Endothelial cell of umbilical vein (primary cell): Measurements from ENCODE around the gene SDSL. TPM values are rescaled to one million over a fixed set of nuclear protein-coding genes. Genes with fewer than 3 reads are reported as not detected.

ENCODE experiments used
- BruUV-seq: library from RNA; stranded (reverse); fragments of 400-500 nt; replicated peaks from 2 replicates; lab custom pipeline; 2021; lab: Mats Ljungman, UMichigan
- CTCF ChIA-PET: fragments of 300-600, 350-600 bp; sonication (Branson Sonifier 250); formaldehyde crosslinking; loops from one replicate; lab custom pipeline; 2021; ENCODE audit warnings: antibody characterized with exemption, inconsistent platforms; lab: Charles Lee
- POLR2A ChIA-PET: fragments of 300-600, 350-600 bp; sonication (Branson Sonifier 250); formaldehyde crosslinking; loops from one replicate; lab custom pipeline; 2021; ENCODE audit warnings: antibody characterized with exemption, inconsistent platforms; lab: Charles Lee
- DNase-seq: peaks from one replicate; pipeline ENCODE4 v3.0.0-alpha.2; 2011; ENCODE audit warnings: low read depth, low spot score
- FAIRE-seq: peaks from 2 replicates; lab custom pipeline; 2011; peaks lifted over from hg19 to GRCh38; lab: Jason Lieb, UNC
- H2AFZ ChIP-seq: 2 replicates; pipeline ENCODE4 v1.6.0; 2012; ENCODE audit warnings: low read depth, low read length, control low read depth, inconsistent platforms
- H3K27ac ChIP-seq: 2 replicates; pipeline ENCODE4 v1.5.1; 2011; ENCODE audit warnings: low read depth, mild to moderate bottlenecking, control low read depth, low read length, moderate library complexity; ENCODE audit not compliant: insufficient read depth
- H3K27me3 ChIP-seq, 2 experiments: 2 replicates each; pipeline versions ENCODE4 v1.6.0 to v1.6.1; 2011; ENCODE audit warnings: low read length in 2 of 2, mixed read lengths in 1 of 2; ENCODE audit not compliant: control insufficient read depth in 2 of 2, insufficient read depth in 2 of 2
- H3K36me3 ChIP-seq, 2 experiments: 2 replicates in 1 of 2; 3 replicates in 1 of 2; pipeline ENCODE4 v1.5.1; 2011; ENCODE audit warnings: low read length in 2 of 2, mild to moderate bottlenecking in 1 of 2, moderate library complexity in 1 of 2; ENCODE audit not compliant: control insufficient read depth in 2 of 2, insufficient read depth in 2 of 2; ENCODE audit errors: extremely low read depth in 1 of 2
- H3K4me1 ChIP-seq: 3 replicates; pipeline ENCODE4 v1.5.1; 2011; ENCODE audit warnings: mild to moderate bottlenecking, low read length; ENCODE audit not compliant: control insufficient read depth, insufficient read depth; ENCODE audit errors: extremely low read depth
- H3K4me2 ChIP-seq: 2 replicates; pipeline ENCODE4 v1.6.1; 2011; ENCODE audit warnings: low read length, control low read depth, mixed read lengths; ENCODE audit not compliant: insufficient read depth
- H3K4me3 ChIP-seq, 3 experiments: fragments of 200-600 bp in 1 of 3; sonication (generic), shearing (Covaris generic) in 1 of 3; replicated peaks in 1 of 3; 2 replicates each; pipeline ENCODE4 v1.5.1; 2011 to 2016; ENCODE audit warnings: control low read depth in 3 of 3, low read length in 3 of 3, mild to moderate bottlenecking in 2 of 3, inconsistent platforms in 1 of 3, low read depth in 1 of 3, moderate library complexity in 1 of 3; ENCODE audit not compliant: insufficient read depth in 1 of 3
- H3K79me2 ChIP-seq: 2 replicates; pipeline ENCODE4 v1.6.0; 2012; ENCODE audit warnings: low read length, inconsistent platforms; ENCODE audit not compliant: control insufficient read depth, insufficient read depth
- H3K9ac ChIP-seq: replicated peaks from 2 replicates; pipeline ENCODE3; 2011; ENCODE audit warnings: low read length, control low read depth; ENCODE audit not compliant: insufficient read depth; ENCODE audit errors: extremely low read depth
- H3K9me1 ChIP-seq: replicated peaks from 3 replicates; pipeline ENCODE4 v1.6.0; 2011; ENCODE audit warnings: mild to moderate bottlenecking, low read length; ENCODE audit not compliant: control insufficient read depth, insufficient read depth; ENCODE audit errors: extremely low read depth
- H3K9me3 ChIP-seq: replicated peaks from 2 replicates; pipeline ENCODE4 v1.5.1; 2012; ENCODE audit warnings: low read length, inconsistent platforms; ENCODE audit not compliant: control insufficient read depth, insufficient read depth
- H4K20me1 ChIP-seq: replicated peaks from 2 replicates; pipeline ENCODE3; 2011; ENCODE audit warnings: mild to moderate bottlenecking, low read length; ENCODE audit not compliant: control insufficient read depth, insufficient read depth; ENCODE audit errors: extremely low read depth
- CTCF ChIP-seq, 2 donors: IDR thresholded peaks; 1 replicate in 1 of 2; 2 replicates in 1 of 2; pipeline ENCODE4 v1.5.1; 2011; ENCODE audit warnings: low read length in 2 of 2, mild to moderate bottlenecking in 2 of 2, moderate library complexity in 2 of 2, control low read depth in 1 of 2, inconsistent platforms in 1 of 2, low read depth in 1 of 2; ENCODE audit not compliant: insufficient read depth in 1 of 2; ENCODE audit errors: extremely low read depth in 1 of 2
- EZH2 ChIP-seq: IDR thresholded peaks from 2 replicates; pipeline ENCODE4 v1.6.1; 2012; ENCODE audit warnings: borderline replicate concordance, low read depth, mild to moderate bottlenecking, moderate library complexity, low read length, inconsistent platforms; ENCODE audit not compliant: severe bottlenecking
- FOS ChIP-seq: IDR thresholded peaks from 2 replicates; pipeline ENCODE4 v1.6.1; 2011; ENCODE audit warnings: mild to moderate bottlenecking, low read length, moderate library complexity, borderline replicate concordance; ENCODE audit not compliant: insufficient read depth
- GATA2 ChIP-seq: IDR thresholded peaks from 2 replicates; pipeline ENCODE4 v1.7.0; 2011; ENCODE audit warnings: low read depth, mild to moderate bottlenecking, moderate library complexity, mixed read lengths, low read length; ENCODE audit not compliant: insufficient read length, insufficient read depth
- JUN ChIP-seq: IDR thresholded peaks from 2 replicates; pipeline ENCODE4 v1.6.1; 2011; ENCODE audit warnings: borderline replicate concordance, low read depth; ENCODE audit not compliant: insufficient read length, insufficient read depth
- MAX ChIP-seq: IDR thresholded peaks from 2 replicates; pipeline ENCODE4 v1.6.1; 2011; ENCODE audit not compliant: insufficient read depth, insufficient read length
- MYC ChIP-seq: IDR thresholded peaks from one replicate; pipeline ENCODE4 v1.6.1; 2011; ENCODE audit warnings: mild to moderate bottlenecking, low read depth, low read length
- POLR2A ChIP-seq: IDR thresholded peaks from 2 replicates; pipeline ENCODE4 v1.6.1; 2012; ENCODE audit warnings: low read depth, mild to moderate bottlenecking, control low read depth, low read length
- POLR2AphosphoS5 ChIP-seq: IDR thresholded peaks from 2 replicates; pipeline ENCODE4 v1.6.1; 2012; ENCODE audit warnings: low read depth, mild to moderate bottlenecking, control low read depth, low read length, moderate library complexity; ENCODE audit not compliant: insufficient read depth
- dilution Hi-C: fragments of 300-500 bp; cut with MboI; formaldehyde crosslinking; loops from one replicate; pipeline ENCODE4 v1.15.0; 2019; ENCODE audit warnings: low sequenced_read_pairs; ENCODE audit not compliant: extremely low pct_ligation_motif_present
- intact Hi-C: fragments of 100-400 bp; cut with micrococcal nuclease; formaldehyde crosslinking; loops from one replicate; pipeline ENCODE4 v1.10.0; 2022
- polyA plus RNA-seq, 4 experiments: library from polyadenylated mRNA; depleted of rRNA in 3 of 4; stranded (reverse) in 3 of 4; unstranded in 1 of 4; fragments of >200 nt; gene quantifications; 2 replicates each; pipeline versions ENCODE4 v1.2.1 to v1.2.3, GENCODE V29; 2011 to 2012; ENCODE audit warnings: missing spikeins in 1 of 4
- total RNA-seq: library from RNA; stranded (reverse); gene quantifications from 2 replicates; pipeline ENCODE4 v1.2.3, GENCODE V29; 2021

SDSL gene
- total and polyA plus RNA-seq, 2 donors (not counting 3 experiments of a cell fraction or from before 2014, with no cell fraction given) = 5.7 to 16.9 TPM

- ChIA-PET CTCF (interaction anchor here (1.7 kb wide), 1 partner anchor 29 kb away, joined by 4 read pairs; no protein-coding TSS in a partner anchor), POLR2A (no interaction called here)
- Histone ChIP-seq H3K4me3 (no peak overlapping the region), H3K9me3 (no peaks in the 10 kb centered on the region), H4K20me1 (no peaks in the 10 kb centered on the region), H3K9me1 (no peaks in the 10 kb centered on the region), H3K27me3 (no peaks in the 10 kb centered on the region), H3K27ac (no peak overlapping the region), H3K9ac (no peak overlapping the region), H3K79me2 (no peaks in the 10 kb centered on the region), H3K4me2 (no peak overlapping the region), H3K4me1 (no peaks in the 10 kb centered on the region), H3K36me3 (no peaks in the 10 kb centered on the region), H2AFZ (no peak overlapping the region)
- FAIRE-seq (no peak), DNase-seq (no peak)
- dilution Hi-C loops (no loop called here), intact Hi-C loops (no loop called here)
- no TSS peak for BruUV-seq
- TF ChIP-seq MAX = no peak
- no peak for TF ChIP-seq POLR2AphosphoS5
Measured at GRCh38 chr12:113396200-113396599, 26.0 kb upstream of the SDSL start.

GRCh38 chr12:113396828-113397496, 25.2 kb upstream of the SDSL start:
- CTCF ChIA-PET = interaction anchor here (0.7 kb wide), 1 partner anchor 10 kb away, joined by 3 read pairs; no protein-coding TSS in a partner anchor
- Histone ChIP-seq H3K27ac (no peak overlapping the region), H3K4me3 (no peak overlapping the region), H4K20me1 (no peaks in the 10 kb centered on the region), H3K4me1 (no peaks in the 10 kb centered on the region), H3K9me1 (no peaks in the 10 kb centered on the region), H3K9ac (no peak overlapping the region), H3K9me3 (no peaks in the 10 kb centered on the region), H3K79me2 (no peaks in the 10 kb centered on the region), H3K36me3 (no peaks in the 10 kb centered on the region), H3K27me3 (no peaks in the 10 kb centered on the region), H3K4me2 (no peak overlapping the region), H2AFZ (no peak overlapping the region)
- intact Hi-C loops (no loop called here), dilution Hi-C loops (no loop called here)
- FAIRE-seq (no peak), DNase-seq (no peak)
- BruUV-seq = no TSS peak
- no peak for TF ChIP-seq FOS
- TF ChIP-seq MYC = no peak
- TF ChIP-seq EZH2 = no peak
- no peak for TF ChIP-seq MAX
- no peak for TF ChIP-seq JUN
- no peak for TF ChIP-seq POLR2AphosphoS5
- no peak for TF ChIP-seq CTCF (IDR thresholded peaks at IDR 0.05; ENCODE audit: extremely low read depth in 1 of 2, insufficient read depth in 1 of 2, low read depth in 1 of 2, low read length in 2 of 2)
- TF ChIP-seq POLR2A = no peak
- TF ChIP-seq GATA2 = no peak
- POLR2A ChIA-PET = no interaction called here
